Measurements from ENCODE around the gene DFFB. TPM values are rescaled to one million over a fixed set of nuclear protein-coding genes. Genes with fewer than 3 reads are reported as not detected.

DFFB gene
- total and polyA plus RNA-seq, 2 of the 4 experiments (the other 2 are of a cell fraction) = 6.5 to 7.3 TPM

GRCh38 chr1:3825356-3825755 is 31.9 kb upstream of the DFFB start:
- ChIA-PET CTCF (no interaction called here), POLR2A (ENCODE audit: unreplicated experiment) (no interaction called here)
- in situ Hi-C loops (cut with MboI; ENCODE audit: low sequenced_read_pairs) (no loop called here), dilution Hi-C loops (cut with HindIII; ENCODE audit: low sequenced_read_pairs, unreplicated experiment) (no loop called here), intact Hi-C loops (cut with micrococcal nuclease) (no loop called here)
- no peaks in the 10 kb centered on the region for H3K9me3 ChIP-seq (ENCODE audit: control insufficient read depth, insufficient read depth, low read length)
- H3K9ac ChIP-seq (ENCODE audit: low read depth, low read length) = no peak overlapping the region
- no peak overlapping the region for H3K56ac ChIP-seq (ENCODE audit: extremely low read depth, insufficient read depth, low read length)
- no peak overlapping the region for H4K8ac ChIP-seq (ENCODE audit: low read depth in 2 of 2, low read length in 2 of 2)
- H3K4me3 ChIP-seq (ENCODE audit: insufficient read depth, low read depth, low read length) = no peak overlapping the region
- H3K27me3 ChIP-seq (ENCODE audit: control insufficient read depth, insufficient read depth, low read length) = no peaks in the 10 kb centered on the region
- no peak overlapping the region for H2BK5ac ChIP-seq (ENCODE audit: low read depth, low read length, poor library complexity, severe bottlenecking)
- no peak overlapping the region for H3K14ac ChIP-seq (replicated peaks; ENCODE audit: low read depth, low read length)
- WGBS, 2 experiments (ENCODE audit: extremely low coverage in 2 of 2, insufficient read length in 1 of 2) = 69% methylated on average over 7 of the region's 15 CpGs; no CpG with 5 or more reads in 1 of the 2 experiments
- H3K4ac ChIP-seq (ENCODE audit: low read depth, low read length) = no peak overlapping the region
- BruUV-seq (replicated peaks) = no TSS peak
- H3K23ac ChIP-seq (ENCODE audit: low read depth, low read length) = no peak overlapping the region
- no peak overlapping the region for H2BK20ac ChIP-seq (ENCODE audit: low read depth, low read length)
- no peak overlapping the region for H2AK9ac ChIP-seq (replicated peaks; ENCODE audit: low read depth, low read length, poor library complexity)
- peaks cover 62% of the 10 kb centered on the region for H3K36me3 ChIP-seq (ENCODE audit: control insufficient read depth, insufficient read depth, low read length)
- H3K79me1 ChIP-seq (ENCODE audit: low read depth in 1 of 2, low read length in 2 of 2) = no peaks in the 10 kb centered on the region
- no peak overlapping the region for H2AFZ ChIP-seq (replicated peaks; ENCODE audit: low read length, poor library complexity)
- no peak overlapping the region for H2BK15ac ChIP-seq (ENCODE audit: low read depth, low read length)
- no peak for TF ChIP-seq SMC3 (IDR thresholded peaks at IDR 0.05; ENCODE audit: low read depth, low read length)
- TF ChIP-seq NFE2L2 (IDR thresholded peaks at IDR 0.05; ENCODE audit: low read depth, low read length) = no peak
- TF ChIP-seq BHLHE40 (IDR thresholded peaks at IDR 0.05; ENCODE audit: low read depth, low read length) = no peak
- TF ChIP-seq POLR2A (IDR thresholded peaks at IDR 0.05; ENCODE audit: low read depth, low read length) = no peak
- no peak for TF ChIP-seq MAZ (IDR thresholded peaks at IDR 0.05; ENCODE audit: borderline replicate concordance, low read depth, low read length)
- no peak for TF ChIP-seq RFX5 (IDR thresholded peaks at IDR 0.05; ENCODE audit: low read depth, low read length)
- TF ChIP-seq, protein P1, sequence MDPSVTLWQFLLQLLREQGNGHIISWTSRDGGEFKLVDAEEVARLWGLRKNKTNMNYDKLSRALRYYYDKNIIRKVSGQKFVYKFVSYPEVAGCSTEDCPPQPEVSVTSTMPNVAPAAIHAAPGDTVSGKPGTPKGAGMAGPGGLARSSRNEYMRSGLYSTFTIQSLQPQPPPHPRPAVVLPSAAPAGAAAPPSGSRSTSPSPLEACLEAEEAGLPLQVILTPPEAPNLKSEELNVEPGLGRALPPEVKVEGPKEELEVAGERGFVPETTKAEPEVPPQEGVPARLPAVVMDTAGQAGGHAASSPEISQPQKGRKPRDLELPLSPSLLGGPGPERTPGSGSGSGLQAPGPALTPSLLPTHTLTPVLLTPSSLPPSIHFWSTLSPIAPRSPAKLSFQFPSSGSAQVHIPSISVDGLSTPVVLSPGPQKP (IDR thresholded peaks at IDR 0.05; ENCODE audit: borderline replicate concordance, low read depth, low read length) = no peak
- no peak for TF ChIP-seq CTCF (conservative IDR thresholded peaks at IDR 0.05; ENCODE audit: low read depth, low read length)
- TF ChIP-seq, protein P2, sequence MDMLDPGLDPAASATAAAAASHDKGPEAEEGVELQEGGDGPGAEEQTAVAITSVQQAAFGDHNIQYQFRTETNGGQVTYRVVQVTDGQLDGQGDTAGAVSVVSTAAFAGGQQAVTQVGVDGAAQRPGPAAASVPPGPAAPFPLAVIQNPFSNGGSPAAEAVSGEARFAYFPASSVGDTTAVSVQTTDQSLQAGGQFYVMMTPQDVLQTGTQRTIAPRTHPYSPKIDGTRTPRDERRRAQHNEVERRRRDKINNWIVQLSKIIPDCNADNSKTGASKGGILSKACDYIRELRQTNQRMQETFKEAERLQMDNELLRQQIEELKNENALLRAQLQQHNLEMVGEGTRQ (IDR thresholded peaks at IDR 0.05; ENCODE audit: low read depth, low read length) = no peak
- no peak for TF ChIP-seq RCOR1 (IDR thresholded peaks at IDR 0.05; ENCODE audit: insufficient replicate concordance, low read length)
- TF ChIP-seq CEBPB (IDR thresholded peaks at IDR 0.05; ENCODE audit: low read depth, low read length) = no peak
- no peak for TF ChIP-seq MAFK (IDR thresholded peaks at IDR 0.05; ENCODE audit: low read depth, low read length)
- TF ChIP-seq RAD21 (IDR thresholded peaks at IDR 0.05; ENCODE audit: low read length) = no peak
- no peak for TF ChIP-seq CHD1 (IDR thresholded peaks at IDR 0.05; ENCODE audit: low read depth, low read length)
- no peak for TF ChIP-seq MXI1 (IDR thresholded peaks at IDR 0.05; ENCODE audit: borderline replicate concordance, low read depth, low read length)
- TF ChIP-seq FOS (IDR thresholded peaks at IDR 0.05; ENCODE audit: low read depth, low read length) = no peak
- no peaks in the 10 kb centered on the region for H4K20me1 ChIP-seq (ENCODE audit: insufficient read depth, low read length)
- no peak overlapping the region for H3K27ac ChIP-seq (ENCODE audit: insufficient read depth, low read length)
- H2BK120ac ChIP-seq (ENCODE audit: low read depth, low read length) = no peak overlapping the region
- ATAC-seq (ENCODE audit: low read depth) (no peak), DNase-seq (no peak)
- H4K5ac ChIP-seq (ENCODE audit: low read depth, low read length) = no peak overlapping the region
- no peak overlapping the region for H4K91ac ChIP-seq (ENCODE audit: insufficient read depth, low read depth, low read length)
- no peak overlapping the region for H2AK5ac ChIP-seq (ENCODE audit: low read depth, low read length)
- no peak overlapping the region for H3K18ac ChIP-seq (ENCODE audit: low read depth, low read length)
- no peaks in the 10 kb centered on the region; the same call in 1 of the 2 replicates for H3K9me1 ChIP-seq (ENCODE audit: insufficient read depth, low read length)
- H3K4me1 ChIP-seq (ENCODE audit: control insufficient read depth, insufficient read depth, low read length) = no peaks in the 10 kb centered on the region
- H3K4me2 ChIP-seq (ENCODE audit: low read depth, low read length) = no peak overlapping the region
